GM18519 (cell line): ENCODE data around the gene FAM13A.
"Not testable (repeated sequence)": the region's sequence is repeated elsewhere in the genome, so short reads cannot be mapped to it uniquely, and the experiment has no call there.

Experiments
- ATAC-seq: cut with Tn5 transposase; IDR thresholded peaks from one replicate; pipeline ENCODE4 v1.9.1; 2021; ENCODE audit warnings: mild to moderate bottlenecking, moderate library complexity; ENCODE audit not compliant: unreplicated experiment, low FRiP score

Gene FAM13A

GRCh38 chr4:88964450-88964849, 92.5 kb downstream of the FAM13A start:
- ATAC-seq, result no peak

GRCh38 chr4:88963817-88964216, 93.2 kb downstream of the FAM13A start:
- ATAC-seq, result no peak

- ATAC-seq, result no peak
Observed at GRCh38 chr4:88962396-88962795, 94.6 kb downstream of the FAM13A start.

GRCh38 chr4:88960576-88960975, 96.4 kb downstream of the FAM13A start:
- ATAC-seq, result no peak

GRCh38 chr4:88958080-88958479, 98.9 kb downstream of the FAM13A start:
- no peak for ATAC-seq

GRCh38 chr4:88957570-88957969, 99.4 kb downstream of the FAM13A start:
- no peak for ATAC-seq

GRCh38 chr4:88955580-88956380, 101.2 kb downstream of the FAM13A start:
- no peak for ATAC-seq

GRCh38 chr4:88953400-88953799, 103.6 kb downstream of the FAM13A start:
- ATAC-seq, result no peak

GRCh38 chr4:88952081-88952480, 104.9 kb downstream of the FAM13A start:
- no peak for ATAC-seq

GRCh38 chr4:88949605-88950004, 107.4 kb downstream of the FAM13A start:
- ATAC-seq, result no peak

- no peak for ATAC-seq
Observed at GRCh38 chr4:88940506-88940905, 116.5 kb downstream of the FAM13A start.

- no peak for ATAC-seq
Observed at GRCh38 chr4:88939697-88940096, 117.3 kb downstream of the FAM13A start.

GRCh38 chr4:88938138-88938537, 118.8 kb downstream of the FAM13A start:
- ATAC-seq, result no peak

GRCh38 chr4:88937081-88937480, 119.9 kb downstream of the FAM13A start:
- ATAC-seq, result no peak

- no peak for ATAC-seq
Observed at GRCh38 chr4:88933414-88934160, 123.4 kb downstream of the FAM13A start.

GRCh38 chr4:88928852-88929251, 128.1 kb downstream of the FAM13A start:
- ATAC-seq, result no peak

- no peak for ATAC-seq
Observed at GRCh38 chr4:88927420-88927819, 129.6 kb downstream of the FAM13A start.

GRCh38 chr4:88919056-88919455, 137.9 kb downstream of the FAM13A start:
- no peak for ATAC-seq

- not testable (repeated sequence) for ATAC-seq
Observed at GRCh38 chr4:88913181-88913580, 143.8 kb downstream of the FAM13A start.

GRCh38 chr4:88911246-88912212, 145.5 kb downstream of the FAM13A start:
- no peak for ATAC-seq

GRCh38 chr4:88910101-88910500, 146.9 kb downstream of the FAM13A start:
- no peak for ATAC-seq
